Measurements from ENCODE around the gene CHM.
"Not testable (repeated sequence)": the region's sequence is repeated elsewhere in the genome, so short reads cannot be mapped to it uniquely, and the experiment has no call there.

The CHM gene

DNA sequence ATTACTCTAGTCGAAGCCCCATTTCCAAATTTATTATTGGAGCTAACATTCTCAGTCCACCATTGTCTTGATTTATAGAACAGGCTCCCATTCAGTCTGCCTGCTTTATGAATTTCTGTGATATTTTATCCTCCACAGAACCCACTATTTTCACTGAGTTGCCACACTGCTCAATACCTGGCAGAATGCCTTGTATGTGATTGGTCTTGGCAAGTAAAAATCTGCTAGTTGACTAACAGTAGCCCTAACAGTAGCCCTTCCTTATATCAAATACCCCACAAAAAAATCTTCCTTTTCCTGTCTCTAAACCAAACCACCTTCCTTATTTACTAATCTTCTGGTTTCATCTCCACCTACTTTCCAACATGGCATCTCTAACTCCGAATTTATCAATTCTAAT, 82.6 kb downstream of the CHM start:
- Histone ChIP-seq H3K9ac (ENCODE audit: low read length) (no peak overlapping the region), H3K27ac (ENCODE audit: low read depth, low read length) (no peak overlapping the region), H3F3A (ENCODE audit: insufficient read depth) (no peaks in the 10 kb centered on the region), H3K36me3 (ENCODE audit: low read length) (no peaks in the 10 kb centered on the region), H3K79me2 (ENCODE audit: insufficient read depth, low read length) (no peaks in the 10 kb centered on the region), H3K4me3 (ENCODE audit: insufficient read depth, low read length, poor library complexity, severe bottlenecking) (no peak overlapping the region), H3K9me2 (replicated peaks; ENCODE audit: insufficient read depth, low read length) (no peaks in the 10 kb centered on the region), H3K27me3 (ENCODE audit: low read length) (no peaks in the 10 kb centered on the region), H4K20me1 (ENCODE audit: low read depth, low read length) (no peaks in the 10 kb centered on the region), H2AFZ (ENCODE audit: low read depth, low read length, severe bottlenecking) (no peak overlapping the region), H3K4me2 (ENCODE audit: low read depth, low read length, poor library complexity, severe bottlenecking) (no peak overlapping the region), H3K9me3 (ENCODE audit: insufficient read depth, low read length) (no peaks in the 10 kb centered on the region)
- TF ChIP-seq, protein P1, sequence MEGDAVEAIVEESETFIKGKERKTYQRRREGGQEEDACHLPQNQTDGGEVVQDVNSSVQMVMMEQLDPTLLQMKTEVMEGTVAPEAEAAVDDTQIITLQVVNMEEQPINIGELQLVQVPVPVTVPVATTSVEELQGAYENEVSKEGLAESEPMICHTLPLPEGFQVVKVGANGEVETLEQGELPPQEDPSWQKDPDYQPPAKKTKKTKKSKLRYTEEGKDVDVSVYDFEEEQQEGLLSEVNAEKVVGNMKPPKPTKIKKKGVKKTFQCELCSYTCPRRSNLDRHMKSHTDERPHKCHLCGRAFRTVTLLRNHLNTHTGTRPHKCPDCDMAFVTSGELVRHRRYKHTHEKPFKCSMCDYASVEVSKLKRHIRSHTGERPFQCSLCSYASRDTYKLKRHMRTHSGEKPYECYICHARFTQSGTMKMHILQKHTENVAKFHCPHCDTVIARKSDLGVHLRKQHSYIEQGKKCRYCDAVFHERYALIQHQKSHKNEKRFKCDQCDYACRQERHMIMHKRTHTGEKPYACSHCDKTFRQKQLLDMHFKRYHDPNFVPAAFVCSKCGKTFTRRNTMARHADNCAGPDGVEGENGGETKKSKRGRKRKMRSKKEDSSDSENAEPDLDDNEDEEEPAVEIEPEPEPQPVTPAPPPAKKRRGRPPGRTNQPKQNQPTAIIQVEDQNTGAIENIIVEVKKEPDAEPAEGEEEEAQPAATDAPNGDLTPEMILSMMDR (IDR thresholded peaks at IDR 0.05; ENCODE audit: insufficient read depth, low read length, poor library complexity, severe bottlenecking), result no peak
- no peak for TF ChIP-seq EZH2phosphoT487 (conservative IDR thresholded peaks at IDR 0.05; ENCODE audit: low read length)

DNA sequence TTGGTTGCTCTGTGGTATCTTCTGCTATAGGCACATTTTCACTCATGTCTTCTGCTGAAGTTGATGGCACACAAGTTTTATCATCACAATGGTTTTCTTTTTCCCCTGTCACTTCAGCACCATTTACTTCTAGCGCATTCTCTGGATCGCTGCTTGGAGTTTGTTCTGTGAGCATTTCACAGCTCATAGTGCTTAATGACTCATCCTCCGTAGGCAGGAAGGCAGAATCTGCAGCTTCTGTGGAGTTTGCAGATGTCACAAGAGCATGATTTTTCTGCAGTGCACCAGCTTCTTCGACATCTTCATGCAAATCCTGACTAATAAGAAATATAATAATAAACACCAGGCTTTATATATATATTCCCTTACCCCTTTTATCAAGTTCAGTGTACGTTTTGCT, 83.6 kb downstream of the CHM start:
- Histone ChIP-seq H3K4me2 (ENCODE audit: low read depth, low read length, poor library complexity, severe bottlenecking) (no peak overlapping the region), H3F3A (ENCODE audit: insufficient read depth) (no peaks in the 10 kb centered on the region), H4K20me1 (ENCODE audit: low read depth, low read length) (no peaks in the 10 kb centered on the region), H3K4me3 (ENCODE audit: insufficient read depth, low read length, poor library complexity, severe bottlenecking) (no peak overlapping the region), H3K9ac (ENCODE audit: low read length) (no peak overlapping the region), H3K27ac (ENCODE audit: low read depth, low read length) (no peak overlapping the region), H3K27me3 (ENCODE audit: low read length) (no peaks in the 10 kb centered on the region), H3K9me2 (replicated peaks; ENCODE audit: insufficient read depth, low read length) (no peaks in the 10 kb centered on the region), H2AFZ (ENCODE audit: low read depth, low read length, severe bottlenecking) (no peak overlapping the region), H3K79me2 (ENCODE audit: insufficient read depth, low read length) (no peaks in the 10 kb centered on the region), H3K9me3 (ENCODE audit: insufficient read depth, low read length) (no peaks in the 10 kb centered on the region), H3K36me3 (ENCODE audit: low read length) (no peaks in the 10 kb centered on the region)
- no peak for TF ChIP-seq EZH2phosphoT487 (conservative IDR thresholded peaks at IDR 0.05; ENCODE audit: low read length)
- TF ChIP-seq, protein P1 (IDR thresholded peaks at IDR 0.05; ENCODE audit: insufficient read depth, low read length, poor library complexity, severe bottlenecking), result no peak

DNA sequence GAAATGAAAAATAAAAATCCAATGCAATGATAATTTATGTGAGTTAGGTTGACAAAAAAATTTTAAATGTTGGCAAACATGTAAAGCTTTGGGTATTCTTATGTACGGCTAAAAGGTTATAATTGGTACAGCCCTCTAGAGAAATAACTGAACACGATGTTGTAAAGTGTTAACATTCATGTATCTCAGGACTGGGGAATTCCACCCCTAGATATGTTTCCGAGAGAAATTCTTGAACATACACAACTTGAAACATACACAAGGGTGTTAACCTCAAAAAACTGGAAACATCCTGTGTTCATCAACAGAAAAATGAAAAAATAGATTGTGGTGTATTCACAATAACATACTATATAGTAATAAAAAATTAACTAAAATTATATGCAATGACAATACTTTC, 91.8 kb downstream of the CHM start:
- Histone ChIP-seq H3K9ac (ENCODE audit: low read length) (no peak overlapping the region), H2AFZ (ENCODE audit: low read depth, low read length, severe bottlenecking) (no peak overlapping the region), H3K27ac (ENCODE audit: low read depth, low read length) (no peak overlapping the region)

DNA sequence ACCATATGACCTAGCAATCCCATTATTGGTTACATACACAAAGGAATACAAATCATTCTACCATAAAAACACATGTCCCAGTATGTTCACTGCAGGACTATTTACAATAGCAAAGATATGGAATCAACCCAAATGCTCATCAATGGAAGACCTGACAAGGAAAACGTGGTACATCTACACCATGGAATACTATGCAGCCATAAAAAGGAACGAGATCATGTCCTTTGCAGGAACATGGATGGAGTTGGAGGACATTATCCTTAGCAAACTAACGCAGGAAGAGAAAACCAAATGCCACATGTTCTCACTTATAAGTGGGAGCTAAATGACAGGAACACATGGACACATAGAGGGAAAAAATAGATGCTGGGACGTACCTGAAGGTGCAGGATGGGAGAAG, 102.6 kb downstream of the CHM start:
- H4K20me1 ChIP-seq (ENCODE audit: low read depth, low read length); H3F3A ChIP-seq (ENCODE audit: insufficient read depth); H3K79me2 ChIP-seq (ENCODE audit: insufficient read depth, low read length); H3K27me3 ChIP-seq (ENCODE audit: low read length); H3K27ac ChIP-seq (ENCODE audit: low read depth, low read length); H3K9me2 ChIP-seq (replicated peaks; ENCODE audit: insufficient read depth, low read length); H3K9me3 ChIP-seq (ENCODE audit: insufficient read depth, low read length); H3K4me3 ChIP-seq (ENCODE audit: insufficient read depth, low read length, poor library complexity, severe bottlenecking); H3K4me2 ChIP-seq (ENCODE audit: low read depth, low read length, poor library complexity, severe bottlenecking); H3K9ac ChIP-seq (ENCODE audit: low read length); H2AFZ ChIP-seq (ENCODE audit: low read depth, low read length, severe bottlenecking); H3K36me3 ChIP-seq (ENCODE audit: low read length): not testable (repeated sequence)

More for the DNA sequence above, 91.8 kb downstream of the CHM start:
- H3K27me3 ChIP-seq (ENCODE audit: low read length), result no peaks in the 10 kb centered on the region
- no peak for TF ChIP-seq EZH2phosphoT487 (conservative IDR thresholded peaks at IDR 0.05; ENCODE audit: low read length)
- TF ChIP-seq, protein P1 (IDR thresholded peaks at IDR 0.05; ENCODE audit: insufficient read depth, low read length, poor library complexity, severe bottlenecking), result no peak
- H3K9me3 ChIP-seq (ENCODE audit: insufficient read depth, low read length), result no peaks in the 10 kb centered on the region
- H3K9me2 ChIP-seq (replicated peaks; ENCODE audit: insufficient read depth, low read length), result no peaks in the 10 kb centered on the region
- no peaks in the 10 kb centered on the region for H3K36me3 ChIP-seq (ENCODE audit: low read length)
- no peaks in the 10 kb centered on the region for H3K79me2 ChIP-seq (ENCODE audit: insufficient read depth, low read length)
- no peaks in the 10 kb centered on the region for H3F3A ChIP-seq (ENCODE audit: insufficient read depth)
- no peak overlapping the region for H3K4me2 ChIP-seq (ENCODE audit: low read depth, low read length, poor library complexity, severe bottlenecking)
- H3K4me3 ChIP-seq (ENCODE audit: insufficient read depth, low read length, poor library complexity, severe bottlenecking), result no peak overlapping the region
- H4K20me1 ChIP-seq (ENCODE audit: low read depth, low read length), result no peaks in the 10 kb centered on the region
